A549 (cell line): ENCODE results near the gene TMCC3. TPM values are rescaled to one million over a fixed set of nuclear protein-coding genes. Genes with fewer than 3 reads are reported as not detected.

Experiments
- ATAC-seq, 2 experiments: fragments of 200-7000 bp in 1 of 2; fragments of >200 bp in 1 of 2; cut with Nextera tagmentation in 1 of 2; cut with Tn5 transposase in 1 of 2; 3 replicates each; pipeline versions ENCODE4 v1.8.0 to v1.9.1; 2018 to 2020; ENCODE audit warnings: mild to moderate bottlenecking in 1 of 2, moderate library complexity in 1 of 2
- CTCF ChIA-PET: fragments of 300-600 bp; sonication (Branson Sonifier 250); formaldehyde crosslinking; extraction: SDS; loops from one replicate; lab custom pipeline; 2021; ENCODE audit warnings: antibody characterized with exemption, inconsistent platforms; lab: Yijun Ruan, JAX
- POLR2A ChIA-PET: fragments of 350-600 bp; formaldehyde crosslinking; extraction: SDS; loops from one replicate; lab custom pipeline; 2021; ENCODE audit warnings: antibody characterized with exemption, inconsistent platforms; lab: Yijun Ruan, JAX
- DNase-seq, 2 experiments: peaks; one replicate each; pipeline versions ENCODE4 v3.0.0 to v3.0.0-alpha.2; 2011 to 2016; ENCODE audit warnings: low read depth in 1 of 2, low spot score in 1 of 2
- FAIRE-seq: peaks from 2 replicates; lab custom pipeline; 2011; peaks lifted over from hg19 to GRCh38; lab: Jason Lieb, UNC
- H3K27ac ChIP-seq, 2 experiments: fragments of >200 bp; sonication (Bioruptor Twin); formaldehyde crosslinking; 3 replicates each; pipeline ENCODE4 v1.5.1; 2016 to 2017
- H3K4me1 ChIP-seq: fragments of >200 bp; sonication (Bioruptor Twin); formaldehyde crosslinking; 3 replicates; pipeline ENCODE4 v1.6.1; 2016
- H3K4me2 ChIP-seq: fragments of >200 bp; sonication (Bioruptor Twin); formaldehyde crosslinking; 3 replicates; pipeline ENCODE4 v1.6.1; 2016
- H3K4me3 ChIP-seq: fragments of >200 bp; sonication (Bioruptor Twin); formaldehyde crosslinking; 3 replicates; pipeline ENCODE4 v1.5.1; 2016
- H3K9me3 ChIP-seq: fragments of >200 bp; sonication (Bioruptor Twin); formaldehyde crosslinking; 3 replicates; pipeline ENCODE4 v1.6.1; 2016
- BHLHE40 ChIP-seq: IDR thresholded peaks from 2 replicates; pipeline ENCODE4 v1.6.1; 2012; ENCODE audit warnings: low read depth, low read length, inconsistent platforms
- CEBPB ChIP-seq, 2 experiments: fragments of >200 bp in 1 of 2; sonication (Bioruptor Twin) in 1 of 2; formaldehyde crosslinking in 1 of 2; IDR thresholded peaks; 2 replicates each; pipeline ENCODE4 v1.6.1; 2012 to 2016
- CHD2 ChIP-seq: fragments of 150-350 bp; IDR thresholded peaks from 2 replicates; pipeline ENCODE4 v1.6.1; 2014; ENCODE audit warnings: low read length; ENCODE audit not compliant: partially characterized antibody
- CHD4 ChIP-seq: fragments of 200-600 bp; sonication (generic); IDR thresholded peaks from 2 replicates; pipeline ENCODE4 v1.6.1; 2016; ENCODE audit warnings: antibody characterized with exemption, mild to moderate bottlenecking, borderline replicate concordance
- CTCF ChIP-seq: fragments of >200 bp; sonication (Bioruptor Twin); formaldehyde crosslinking; IDR thresholded peaks from 3 replicates; pipeline ENCODE4 v1.5.1; 2016
- ELK1 ChIP-seq: fragments of 150-350 bp; IDR thresholded peaks from 2 replicates; pipeline ENCODE4 v1.6.1; 2014; ENCODE audit warnings: low read depth, mild to moderate bottlenecking, low read length
- FOXS1 ChIP-seq: fragments of 250-450 bp; sonication (Bioruptor Pico); IDR thresholded peaks from 2 replicates; pipeline ENCODE4 v1.5.0; 2020; ENCODE audit warnings: mild to moderate bottlenecking, moderate library complexity
- HDAC2 ChIP-seq: fragments of 200-600 bp; sonication (generic); IDR thresholded peaks from 2 replicates; pipeline ENCODE4 v1.6.1; 2016
- HOXB5 ChIP-seq: fragments of 250-450 bp; sonication (Bioruptor Pico); IDR thresholded peaks from 2 replicates; pipeline ENCODE4 v1.5.0; 2020; ENCODE audit warnings: mild to moderate bottlenecking, moderate library complexity
- JUN ChIP-seq, 2 experiments: fragments of >200 bp; sonication (Bioruptor Twin); formaldehyde crosslinking; IDR thresholded peaks; 2 replicates in 1 of 2; 3 replicates in 1 of 2; pipeline ENCODE4 v1.6.1; 2016 to 2017
- JUNB ChIP-seq: fragments of >200 bp; sonication (Bioruptor Twin); formaldehyde crosslinking; IDR thresholded peaks from 2 replicates; pipeline ENCODE4 v1.6.1; 2016
- KDM1A ChIP-seq: fragments of 200-600 bp; sonication (generic); IDR thresholded peaks from 2 replicates; pipeline ENCODE4 v1.6.1; 2016; ENCODE audit warnings: low read depth, mild to moderate bottlenecking
- MAFK ChIP-seq: fragments of 450-650 bp; IDR thresholded peaks from 2 replicates; pipeline ENCODE4 v1.6.1; 2014; ENCODE audit not compliant: partially characterized antibody
- MYC ChIP-seq: IDR thresholded peaks from 2 replicates; pipeline ENCODE4 v1.6.1; 2012; ENCODE audit warnings: mild to moderate bottlenecking, inconsistent platforms, low read length, improper control_type of control experiment, borderline replicate concordance
- PHF8 ChIP-seq: fragments of 200-600 bp; sonication (generic); IDR thresholded peaks from 2 replicates; pipeline ENCODE4 v1.6.1; 2016; ENCODE audit warnings: low read depth, mild to moderate bottlenecking, antibody characterized with exemption, moderate library complexity, borderline replicate concordance
- POLR2AphosphoS2 ChIP-seq: conservative IDR thresholded peaks from 2 replicates; pipeline ENCODE4 v1.6.1; 2012; ENCODE audit warnings: low read length, improper control_type of control experiment, inconsistent platforms
- RAD21 ChIP-seq, 2 experiments: fragments of >200 bp in 1 of 2; sonication (Bioruptor Twin) in 1 of 2; formaldehyde crosslinking in 1 of 2; IDR thresholded peaks in 1 of 2; conservative IDR thresholded peaks in 1 of 2; 2 replicates in 1 of 2; 3 replicates in 1 of 2; pipeline ENCODE4 v1.6.1; 2012 to 2018; ENCODE audit warnings: inconsistent platforms in 1 of 2
- RARB ChIP-seq: fragments of 250-450 bp; sonication (Bioruptor Pico); IDR thresholded peaks from 2 replicates; pipeline ENCODE4 v1.8.0; 2021; ENCODE audit warnings: mild to moderate bottlenecking, moderate library complexity
- RCOR1 ChIP-seq: fragments of 150-350 bp; IDR thresholded peaks from 2 replicates; pipeline ENCODE4 v1.6.1; 2014; ENCODE audit warnings: antibody characterized with exemption, low read length, low read depth
- RFX5 ChIP-seq: fragments of 450-650 bp; IDR thresholded peaks from 2 replicates; pipeline ENCODE4 v1.7.1; 2014; ENCODE audit warnings: antibody characterized with exemption, mild to moderate bottlenecking, moderate library complexity
- SREBF2 ChIP-seq: fragments of 450-650 bp; IDR thresholded peaks from 2 replicates; pipeline ENCODE4 v1.6.1; 2014; ENCODE audit warnings: mild to moderate bottlenecking, moderate library complexity
- TFCP2L1 ChIP-seq: fragments of 250-450 bp; sonication (Bioruptor Pico); IDR thresholded peaks from 2 replicates; pipeline ENCODE4 v1.5.0; 2021; ENCODE audit warnings: mild to moderate bottlenecking
- USF2 ChIP-seq: fragments of 450-650 bp; IDR thresholded peaks from 2 replicates; pipeline ENCODE4 v1.6.1; 2014; ENCODE audit warnings: antibody characterized with exemption
- ZFP36 ChIP-seq: fragments of 450-650 bp; IDR thresholded peaks from 2 replicates; pipeline ENCODE4 v1.6.1; 2014; ENCODE audit warnings: borderline replicate concordance; ENCODE audit not compliant: partially characterized antibody
- ZNF302 ChIP-seq: fragments of 250-450 bp; sonication (Bioruptor Pico); IDR thresholded peaks from 2 replicates; pipeline ENCODE4 v1.9.0; 2021; ENCODE audit warnings: inconsistent platforms, mild to moderate bottlenecking, moderate library complexity
- WGBS: methylation state at CpG from one replicate; pipeline ENCODE4 v1.1.6; 2017; ENCODE audit errors: missing lambda C conversion rate; 5-methylcytosine and 5-hydroxymethylcytosine counted together
- polyA plus RNA-seq, 4 experiments: library from polyadenylated mRNA; depleted of rRNA in 3 of 4; stranded (reverse); fragments of >200 nt; fragmentation: RNase III in 1 of 4; extraction: RNeasy Plus Mini Kit Qiagen cat#74134 plus additional on column Dnase treatment in 1 of 4; gene quantifications; 2 replicates in 3 of 4; 3 replicates in 1 of 4; pipeline ENCODE4 v1.2.3, GENCODE V29; 2011 to 2017

Gene TMCC3
- polyA plus RNA-seq, 2 of the 4 experiments (the other 2 are of a cell fraction), result 0.50 to 0.62 TPM

- Histone ChIP-seq H3K27ac (no peak overlapping the region), H3K4me1 (no peaks in the 10 kb centered on the region), H3K4me3 (no peak overlapping the region), H3K4me2 (no peak overlapping the region), H3K9me3 (no peaks in the 10 kb centered on the region)
- ChIA-PET POLR2A (no interaction called here), CTCF (interaction anchor here (0.6 kb wide), 1 partner anchor 955 kb away, joined by 3 read pairs; no protein-coding TSS in a partner anchor)
- FAIRE-seq (no peak), DNase-seq (no peak), ATAC-seq (no peak)
- WGBS, result 41% methylated on average over 8 of the region's 8 CpGs
- TF ChIP-seq JUNB, result no peak
- TF ChIP-seq TFCP2L1 (CRISPR knock-in tag), result no peak
- no peak for TF ChIP-seq CTCF
- no peak for TF ChIP-seq RCOR1
- TF ChIP-seq RFX5, result no peak
- TF ChIP-seq PHF8, result no peak
- no peak for TF ChIP-seq RAD21 (conservative IDR thresholded peaks at IDR 0.05 in 1 of 2, IDR thresholded peaks at IDR 0.05 in 1 of 2)
- no peak for TF ChIP-seq USF2
- TF ChIP-seq MYC, result no peak
Measured at GRCh38 chr12:94586589-94587259, 63.6 kb downstream of the TMCC3 start.

- ChIA-PET POLR2A (no interaction called here), CTCF (no interaction called here)
- ATAC-seq, result no peak
- FAIRE-seq, result no peak
- no peak for DNase-seq
- Histone ChIP-seq H3K4me1 (no peaks in the 10 kb centered on the region), H3K4me2 (no peak overlapping the region), H3K4me3 (no peak overlapping the region), H3K27ac (no peak overlapping the region), H3K9me3 (no peaks in the 10 kb centered on the region)
- WGBS, result 48% methylated on average over 3 of the region's 3 CpGs
- TF ChIP-seq MAFK, result no peak
- TF ChIP-seq HOXB5 (CRISPR knock-in tag), result no peak
- TF ChIP-seq BHLHE40, result no peak
- TF ChIP-seq SREBF2, result no peak
- no peak for TF ChIP-seq ZNF302 (CRISPR knock-in tag)
- TF ChIP-seq MYC, result no peak
- TF ChIP-seq CHD4, result no peak
- TF ChIP-seq ZFP36, result no peak
- TF ChIP-seq HDAC2, result no peak
- TF ChIP-seq CHD2, result no peak
- TF ChIP-seq KDM1A, result no peak
- no peak for TF ChIP-seq RARB (CRISPR knock-in tag)
- TF ChIP-seq CEBPB (IDR thresholded peaks at IDR 0.05), result no peak
- TF ChIP-seq FOXS1, result no peak
- no peak for TF ChIP-seq ELK1
- TF ChIP-seq POLR2AphosphoS2, result no peak
- TF ChIP-seq RFX5, result no peak
- no peak for TF ChIP-seq JUN (IDR thresholded peaks at IDR 0.05)
Measured at GRCh38 chr12:94585626-94586025, 64.7 kb downstream of the TMCC3 start.
